HG03575 (cell line): Measurements from ENCODE around the gene GGA1.
"Not testable (repeated sequence)": the region's sequence is repeated elsewhere in the genome, so short reads cannot be mapped to it uniquely, and the experiment has no call there.

Source experiments
- ATAC-seq: cut with Tn5 transposase; IDR thresholded peaks from one replicate; pipeline ENCODE4 v1.9.1; 2021; ENCODE audit not compliant: unreplicated experiment, insufficient number of reproducible peaks, low FRiP score; ENCODE audit errors: extremely low read depth

GGA1 gene

DNA sequence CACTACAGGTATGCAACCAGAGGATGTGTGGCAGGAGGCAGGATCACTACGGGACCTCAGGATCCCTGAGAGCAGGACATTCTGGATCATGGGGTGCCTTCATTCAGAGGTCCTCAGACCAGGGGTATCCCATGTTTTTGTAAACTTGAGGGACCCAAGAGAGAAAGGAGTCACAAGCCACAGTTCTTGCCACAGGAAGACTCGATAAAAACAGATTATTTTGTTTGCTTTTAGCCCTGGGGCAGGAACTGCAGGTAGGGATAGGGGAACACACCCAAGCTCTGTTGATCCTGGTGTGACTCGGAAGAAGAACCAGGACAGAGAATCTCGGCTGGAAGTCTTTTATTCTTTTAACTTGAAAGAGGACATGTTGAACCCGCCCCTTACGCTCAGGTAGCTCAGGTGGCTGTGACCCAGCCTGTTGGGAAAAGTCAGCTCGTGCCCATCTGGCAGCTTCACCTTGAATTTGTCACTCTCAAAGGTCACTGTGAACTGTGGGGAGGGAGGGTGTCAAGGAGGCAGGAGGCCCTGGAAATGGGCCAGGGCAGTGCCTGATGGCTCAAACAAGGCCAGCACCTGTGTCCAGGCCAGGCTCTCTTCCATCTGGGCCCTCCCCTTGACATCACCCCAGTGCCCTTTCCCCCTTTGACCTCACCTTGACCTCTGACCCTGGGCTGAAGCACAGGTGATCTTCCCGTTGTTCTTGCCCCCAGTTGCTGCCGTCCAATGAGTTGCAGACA lies 38.5 kb upstream of the GGA1 start:
- ATAC-seq: no peak

DNA sequence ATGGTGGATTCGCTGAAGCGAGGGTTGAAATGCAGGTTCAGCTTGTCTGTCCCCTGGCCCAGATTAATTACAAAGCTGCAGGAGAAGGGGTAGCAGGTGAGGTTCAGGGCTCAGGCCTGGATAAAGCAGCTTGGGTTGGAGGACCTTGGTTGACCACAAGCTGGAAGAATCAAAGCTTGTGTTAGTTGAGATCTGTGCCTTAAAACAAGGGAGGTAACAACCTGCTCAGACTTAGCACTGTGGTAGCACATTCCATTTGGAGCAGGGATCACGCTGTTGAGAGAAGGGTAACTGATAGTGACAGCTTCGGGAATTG lies 38.0 kb upstream of the GGA1 start:
- ATAC-seq: no peak

DNA sequence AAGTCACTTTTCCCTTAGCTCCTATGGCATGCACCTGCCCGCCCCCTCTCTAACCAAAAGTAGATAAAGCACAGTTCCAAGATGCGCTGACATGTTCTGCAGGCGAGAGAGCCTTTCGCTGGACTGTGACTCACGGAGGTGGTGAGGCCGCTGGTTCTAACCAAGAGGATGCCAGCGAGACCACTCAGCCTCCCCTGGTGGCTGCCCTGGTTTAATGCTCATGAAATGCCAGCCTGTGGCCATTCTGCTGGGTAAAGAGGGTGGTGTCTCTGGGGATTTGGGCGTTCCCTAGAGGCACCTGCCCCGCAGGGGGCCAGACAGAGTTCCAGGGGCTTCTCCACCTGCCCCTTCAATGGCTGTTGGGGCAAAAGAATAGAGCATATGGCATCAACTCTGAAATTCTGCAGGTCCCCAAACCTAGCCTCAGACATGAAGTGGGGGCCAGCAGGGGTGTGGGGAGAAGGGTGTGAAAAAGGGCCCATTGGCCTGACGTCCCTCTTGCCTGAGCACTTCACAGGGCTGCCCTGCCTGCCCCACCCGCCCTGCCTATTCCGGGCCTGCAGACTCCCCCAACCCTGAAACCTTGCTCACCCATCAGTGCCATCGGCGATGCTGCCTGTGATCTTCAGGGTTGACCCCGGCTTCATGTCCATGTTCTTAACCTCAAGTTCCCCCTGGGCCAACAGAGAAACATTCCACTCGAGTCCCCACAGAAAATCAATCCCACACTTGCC lies 37.2 kb upstream of the GGA1 start:
- ATAC-seq: no peak

DNA sequence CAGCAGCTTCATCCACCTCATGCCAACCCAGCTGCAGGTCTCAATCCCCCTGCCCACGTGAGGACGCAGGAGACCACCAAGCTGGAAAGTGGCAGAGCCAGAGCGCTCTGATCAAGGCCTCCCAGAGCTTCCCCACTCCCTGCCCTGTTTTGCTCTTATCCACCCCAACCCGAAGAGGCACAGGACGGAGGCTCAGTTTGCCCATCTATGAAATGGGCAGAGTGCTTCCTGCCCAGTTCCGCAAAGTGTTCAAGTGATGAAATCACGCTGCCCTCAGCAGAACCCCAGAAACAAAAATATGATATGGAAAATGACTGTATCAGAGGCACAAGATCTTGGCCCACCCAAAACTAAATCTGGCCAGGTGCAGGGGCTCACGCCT lies 36.7 kb upstream of the GGA1 start:
- no peak for ATAC-seq

DNA sequence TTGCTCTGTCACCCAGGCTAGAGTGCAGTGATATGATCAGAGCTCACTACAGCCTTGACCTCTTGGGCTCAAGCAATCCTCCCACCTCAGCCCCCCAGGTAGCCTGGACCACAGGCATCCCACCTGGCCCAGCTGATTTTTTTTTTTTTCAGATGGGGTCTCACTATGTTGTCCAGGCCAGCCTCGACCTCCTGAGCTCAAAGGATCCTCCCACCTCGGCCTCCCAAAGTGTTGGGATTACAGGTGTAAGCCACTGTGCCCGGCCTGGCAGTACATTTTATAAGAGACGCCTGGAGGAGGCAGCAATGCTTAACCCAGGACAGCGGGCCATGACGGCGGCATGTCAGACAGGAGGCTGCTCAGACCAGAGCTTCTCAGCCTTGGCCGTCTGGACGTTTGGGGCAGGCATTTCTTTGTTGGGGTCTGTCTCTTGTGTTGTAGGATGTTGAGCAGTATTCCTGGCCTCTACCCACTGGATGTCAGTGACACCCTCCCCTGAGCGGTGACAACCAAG lies 33.1 kb upstream of the GGA1 start:
- no peak for ATAC-seq

DNA sequence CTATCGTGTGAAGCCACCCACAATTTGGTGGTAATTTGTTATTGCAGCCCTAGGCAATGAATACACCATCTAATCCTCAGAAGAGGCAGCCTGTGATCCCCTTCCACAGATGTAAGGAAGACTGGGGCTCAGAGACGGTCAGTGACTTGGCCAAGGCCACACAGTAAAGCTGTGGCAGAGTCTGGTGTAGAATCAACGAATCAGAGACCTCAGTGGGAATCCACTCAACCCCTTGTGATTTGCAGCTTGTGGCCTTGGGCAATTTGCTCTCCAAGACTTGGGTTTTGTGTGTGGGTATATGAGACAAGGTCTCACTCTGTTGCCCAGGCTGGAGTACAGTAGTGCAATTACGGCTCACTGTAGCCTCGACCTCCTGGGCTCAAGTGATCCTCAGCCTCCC lies 30.6 kb upstream of the GGA1 start:
- ATAC-seq: no peak

DNA sequence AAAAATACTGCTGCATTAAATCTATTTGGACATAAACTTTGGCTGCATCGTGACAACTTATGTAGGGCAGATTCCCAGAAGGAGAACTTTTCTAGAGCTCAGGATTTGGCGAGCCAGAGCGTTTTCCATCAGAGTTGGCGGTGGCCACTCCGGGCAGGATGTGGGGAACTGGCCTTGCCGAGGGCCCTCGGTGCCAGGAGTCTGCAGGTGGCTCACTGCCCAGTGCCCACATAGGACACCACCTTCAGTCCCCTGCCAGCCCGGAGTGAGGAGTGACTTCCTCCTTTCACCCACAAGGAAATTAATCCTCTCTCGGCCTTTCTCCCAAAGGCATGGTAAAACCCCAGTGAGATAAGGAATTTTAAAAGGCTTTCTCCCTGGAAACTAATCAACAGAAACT lies 27.1 kb upstream of the GGA1 start:
- no peak for ATAC-seq

DNA sequence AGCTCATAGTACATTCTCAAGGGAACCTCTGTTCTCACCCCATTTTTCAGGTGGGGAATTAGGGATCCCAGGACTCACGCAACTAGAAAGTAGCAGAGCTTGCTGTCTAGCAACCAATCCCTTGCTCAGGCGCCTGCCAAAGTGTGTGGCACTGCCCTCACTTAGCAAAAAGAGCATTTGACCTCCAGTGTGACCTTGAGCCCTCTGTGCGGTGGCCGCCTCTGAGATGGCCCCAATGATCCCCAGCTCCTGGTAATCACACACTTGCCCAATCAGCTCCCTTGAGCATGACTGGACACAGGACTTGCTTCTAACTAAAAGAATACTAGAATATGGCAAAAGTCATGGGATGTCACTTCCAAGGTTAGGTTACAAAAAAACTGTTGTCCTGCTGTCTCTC lies 26.1 kb upstream of the GGA1 start:
- no peak for ATAC-seq

DNA sequence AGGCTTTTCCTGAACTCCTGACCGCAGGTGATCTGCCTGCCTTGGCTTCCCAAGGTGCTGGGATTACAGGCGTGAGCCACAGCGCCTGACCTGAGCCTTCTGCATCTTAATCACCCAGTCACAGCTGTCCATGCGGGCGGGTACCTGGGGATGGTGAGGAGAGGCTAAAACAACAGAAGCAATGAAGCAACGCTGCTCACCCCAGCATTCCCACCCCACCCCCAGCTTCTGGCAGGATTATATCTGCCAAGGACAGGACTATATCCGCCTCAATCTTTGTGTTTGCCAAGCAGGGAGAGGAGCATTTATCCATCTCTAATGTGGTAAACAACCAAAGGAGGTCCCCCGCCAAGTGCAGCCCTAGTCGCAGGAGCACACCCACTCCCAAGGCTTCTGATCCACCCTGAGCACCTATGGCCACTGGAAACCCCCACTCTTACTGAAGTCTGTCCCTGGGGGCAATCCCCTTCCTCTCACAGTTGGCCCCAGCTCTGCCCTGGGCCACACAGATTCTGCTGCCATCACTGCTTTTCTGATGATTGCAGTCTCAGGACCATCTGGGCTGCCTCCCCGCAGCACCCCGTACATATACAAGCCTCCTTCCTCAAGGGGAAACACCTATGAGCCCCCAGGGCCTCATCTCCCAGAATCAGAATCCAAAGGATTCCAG lies 20.0 kb upstream of the GGA1 start:
- ATAC-seq: no peak

DNA sequence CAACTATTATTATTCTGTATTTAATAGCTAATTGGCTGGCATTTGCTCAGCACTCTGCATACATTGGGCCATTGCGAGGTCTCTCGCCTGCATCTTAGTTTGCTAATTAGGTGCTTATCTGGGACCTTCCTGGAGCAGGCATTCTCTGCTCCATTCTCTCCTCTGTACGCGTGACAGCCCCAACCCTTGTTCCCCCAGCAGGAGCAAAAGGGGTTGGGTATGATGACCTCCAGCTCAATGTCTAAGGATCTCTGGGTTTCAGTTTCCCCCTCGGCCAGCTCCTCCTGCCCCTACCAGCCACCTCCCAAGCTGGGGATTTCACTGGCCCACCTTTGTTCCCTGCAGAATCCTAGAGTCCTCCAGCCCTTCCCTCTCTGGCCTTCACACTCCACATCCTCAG lies 19.0 kb upstream of the GGA1 start:
- no peak for ATAC-seq

DNA sequence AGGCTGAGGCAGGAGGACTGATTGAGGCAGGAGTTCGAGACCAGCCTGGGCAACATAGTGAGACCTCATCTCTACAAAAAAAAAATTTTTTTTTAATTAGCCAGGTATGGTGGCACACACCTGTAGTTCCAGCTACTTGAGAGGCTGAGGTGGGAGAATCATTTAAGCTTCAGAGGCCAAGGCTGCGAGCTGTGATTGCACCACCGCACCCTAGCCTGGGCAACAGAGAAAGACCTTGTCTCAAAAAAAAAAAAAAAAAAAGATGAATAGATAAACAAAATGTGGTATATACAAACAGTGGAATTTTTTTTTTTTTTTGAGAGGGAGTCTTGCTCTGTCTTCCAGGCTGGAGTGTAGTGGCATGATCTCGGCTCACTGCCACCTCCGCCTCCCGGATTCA lies 17.6 kb upstream of the GGA1 start:
- not testable (repeated sequence) for ATAC-seq

DNA sequence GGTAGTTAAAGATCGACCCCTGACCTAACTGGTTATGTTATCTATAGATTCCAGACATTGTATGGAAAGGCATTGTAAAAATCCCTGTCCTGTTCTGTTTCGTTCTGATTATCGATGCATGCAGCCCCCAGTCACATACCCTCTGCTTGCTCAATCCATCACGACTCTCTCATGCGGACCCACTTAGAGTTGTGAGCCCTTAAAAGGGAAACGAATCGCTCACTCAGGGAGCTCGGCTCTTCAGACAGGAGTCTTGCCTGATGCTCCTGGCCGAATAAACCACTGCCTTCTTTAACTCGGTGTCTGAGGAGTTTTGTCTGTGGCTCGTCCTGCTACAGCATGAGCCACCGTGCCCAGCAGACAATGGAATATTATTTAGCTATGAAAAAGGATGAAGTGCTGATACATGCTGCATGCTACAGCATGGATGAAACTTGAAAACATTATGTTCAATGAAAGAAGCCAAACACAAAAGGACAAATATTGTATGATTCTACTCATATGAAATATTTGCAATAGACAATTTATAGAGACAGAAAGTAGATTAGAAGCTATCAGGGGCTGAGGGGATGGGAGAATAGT lies 16.7 kb upstream of the GGA1 start:
- ATAC-seq: no peak

DNA sequence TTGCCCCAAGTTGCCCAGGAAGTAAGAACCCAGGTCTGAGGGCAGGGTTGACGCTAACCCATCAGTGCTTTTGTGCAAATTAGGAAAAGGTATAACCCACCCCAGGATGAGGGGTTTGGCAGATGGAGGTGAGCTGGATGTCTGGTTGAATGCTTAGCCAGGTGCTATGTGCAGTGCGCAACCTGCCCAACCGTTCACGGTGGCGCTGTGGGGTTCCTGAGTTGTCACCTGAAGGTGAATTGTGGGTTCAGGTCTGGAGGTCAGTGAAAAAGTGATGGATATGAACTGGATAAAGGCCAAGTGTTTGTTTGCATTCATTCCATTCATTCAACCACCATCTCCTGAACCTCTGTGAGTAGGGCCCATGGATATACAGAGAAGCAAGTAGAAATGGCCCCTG lies 14.4 kb upstream of the GGA1 start:
- ATAC-seq: no peak

DNA sequence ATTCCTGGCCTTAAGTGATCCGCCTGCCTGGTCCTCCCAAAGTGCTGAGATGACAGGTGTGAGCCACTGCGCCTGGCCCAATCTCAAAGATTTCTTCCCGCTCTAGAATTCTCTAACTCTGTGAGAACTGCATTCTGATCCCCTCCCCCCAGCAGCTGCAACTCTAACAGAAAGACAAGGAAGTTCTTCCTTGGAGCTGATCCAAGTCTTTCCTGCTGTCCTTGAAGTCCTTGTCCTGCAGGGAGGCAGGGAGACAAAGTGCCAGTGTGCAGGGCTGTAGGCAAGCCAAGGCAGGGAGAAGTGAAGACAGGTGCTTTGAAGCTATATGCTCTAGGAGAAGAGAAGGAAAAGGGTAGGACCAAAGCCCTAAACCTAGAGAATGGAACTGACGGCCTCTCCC lies 9.5 kb upstream of the GGA1 start:
- no peak for ATAC-seq

DNA sequence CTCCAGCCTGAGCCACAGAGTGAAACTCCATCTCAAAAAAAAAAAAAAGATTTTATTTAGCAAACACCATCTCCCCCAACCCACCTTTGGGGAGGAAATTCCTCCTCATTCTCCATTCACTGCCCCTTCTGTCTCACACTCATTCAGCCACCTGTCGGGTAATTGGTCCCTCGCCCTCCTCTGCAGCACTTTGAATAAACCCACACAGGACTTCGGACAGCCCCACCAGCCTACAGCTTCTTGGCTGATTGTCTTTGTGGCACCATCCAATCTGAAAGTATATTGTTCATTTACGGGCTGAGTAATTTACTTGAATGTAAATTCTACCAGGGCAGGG lies 7.5 kb upstream of the GGA1 start:
- ATAC-seq: no peak

DNA sequence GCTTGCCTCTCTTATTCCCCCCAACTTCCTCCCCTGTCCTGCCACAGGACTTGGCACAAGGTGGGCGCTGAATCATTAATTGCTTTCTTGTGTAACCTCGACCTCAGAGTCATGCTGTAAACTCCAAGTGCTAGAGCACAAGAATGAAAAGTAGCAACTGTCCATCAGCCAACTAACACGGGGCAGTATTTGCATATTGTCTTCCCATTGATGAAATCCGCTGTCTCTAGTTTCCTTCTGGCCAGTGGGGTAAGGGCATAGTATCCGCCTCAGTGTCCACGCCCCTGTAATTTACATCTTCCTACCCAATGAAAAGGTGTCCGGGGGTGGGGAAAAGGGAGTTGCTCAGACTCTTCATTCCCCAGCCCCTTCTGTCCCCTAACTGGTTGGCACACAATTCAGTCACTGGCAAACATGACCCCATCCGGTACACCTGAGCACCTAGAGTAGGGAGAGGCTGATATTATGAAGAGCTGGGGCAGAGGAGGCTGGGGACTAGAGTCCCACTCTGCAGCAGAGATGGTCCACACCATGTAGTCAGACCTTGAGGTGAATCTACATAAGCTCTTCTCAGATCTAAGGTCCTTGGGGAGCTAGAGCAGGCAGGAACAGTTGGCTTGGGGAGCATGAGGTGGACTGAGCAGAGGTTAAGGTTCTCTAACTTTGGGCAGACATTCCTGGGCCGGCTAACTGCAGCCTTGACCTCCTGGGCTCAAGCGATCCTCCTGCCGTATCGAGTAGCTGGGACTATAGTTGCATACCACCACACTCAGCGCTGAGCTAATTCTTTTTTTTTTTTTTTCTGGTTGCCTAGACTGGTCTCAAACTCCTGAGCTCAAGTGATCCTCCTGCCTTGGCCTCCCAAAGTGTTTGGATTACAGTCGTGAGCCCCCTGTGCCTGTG lies 6.8 kb upstream of the GGA1 start:
- ATAC-seq: no peak

DNA sequence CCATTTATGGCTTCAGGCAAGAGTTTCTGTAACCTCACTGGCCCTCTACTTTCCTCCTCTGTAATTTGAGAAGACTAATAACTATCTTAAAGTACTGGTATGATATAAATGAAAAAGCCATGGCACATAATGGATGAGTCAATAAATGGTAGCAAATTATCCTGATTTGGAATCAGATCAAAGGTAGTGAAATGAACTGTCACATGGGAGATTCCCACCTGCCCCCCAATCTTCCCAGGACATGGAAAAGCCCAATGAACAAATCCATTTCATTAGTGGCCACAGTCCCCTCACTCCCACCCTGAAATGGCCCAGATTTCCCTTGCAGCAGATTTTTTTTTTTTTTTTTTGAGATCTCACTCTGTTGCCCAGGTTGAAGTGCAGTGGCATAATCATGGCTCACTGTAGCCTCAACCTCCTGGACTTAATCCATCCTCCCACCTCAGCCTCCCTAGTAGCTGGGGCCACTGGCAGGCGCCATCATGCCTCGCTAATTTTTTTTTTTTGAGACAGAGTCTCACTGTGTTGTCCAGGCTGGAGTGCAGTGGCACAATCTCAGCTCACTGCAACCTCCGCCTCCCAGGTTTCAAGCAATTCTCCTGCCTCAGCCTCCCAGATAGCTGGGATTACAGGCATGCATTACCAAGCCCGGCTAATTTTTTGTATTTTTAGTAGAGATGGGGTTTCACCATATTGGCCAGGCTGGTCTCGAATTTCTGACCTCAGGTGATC lies 5.9 kb upstream of the GGA1 start:
- not testable (repeated sequence) for ATAC-seq

DNA sequence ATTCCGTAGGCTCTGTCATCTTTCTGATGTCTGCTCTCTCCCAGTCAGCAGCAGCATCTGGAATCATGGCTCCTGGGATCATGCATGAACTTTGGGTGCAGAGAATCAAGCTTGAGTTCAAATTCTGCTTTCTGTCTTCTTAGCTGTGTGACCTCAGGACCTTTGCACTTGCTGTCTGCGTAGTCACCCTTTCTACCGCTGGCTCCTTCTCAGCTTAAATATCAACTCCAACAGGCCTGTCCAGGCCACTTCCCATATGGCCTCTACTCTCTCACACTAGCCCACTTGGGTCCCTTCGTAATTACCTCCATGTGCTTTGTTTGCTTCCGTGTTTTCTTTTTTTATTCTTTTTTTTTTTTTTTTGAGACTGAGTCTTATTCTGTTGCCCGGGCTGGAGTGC lies 4.6 kb upstream of the GGA1 start:
- ATAC-seq: no peak
